Stimulated activated naive CD8-positive, alpha-beta T cell treated with anti-CD3 and anti-CD28 coated beads, Interleukin-15, amount 100 ng/mL, for 72 hours (primary cell): Measurements from ENCODE around the gene SLC18A2.

Experiments
- ATAC-seq: fragments of 150-1000 bp; cut with Tn5 transposase; 2 replicates; pipeline ENCODE4 v1.10.0; 2021; ENCODE audit warnings: mild to moderate bottlenecking, moderate library complexity
- DNase-seq, 2 donors: peaks; one replicate each; pipeline ENCODE4 v3.0.0; 2021 to 2022
- H3K27ac Mint-ChIP-seq, 2 donors: one replicate each; pipeline ENCODE4 v1.8.0; 2022; ENCODE audit warnings: mild to moderate bottlenecking in 2 of 2, mixed read lengths in 2 of 2, moderate library complexity in 2 of 2
- H3K27me3 Mint-ChIP-seq: one replicate; pipeline ENCODE4 v1.8.0; 2022; ENCODE audit warnings: mixed read lengths
- H3K4me1 Mint-ChIP-seq: one replicate; pipeline ENCODE4 v1.8.0; 2022; ENCODE audit warnings: mild to moderate bottlenecking, mixed read lengths
- H3K4me3 Mint-ChIP-seq, 2 donors: one replicate each; pipeline ENCODE4 v1.8.0; 2022; ENCODE audit warnings: mild to moderate bottlenecking in 2 of 2, mixed read lengths in 2 of 2, moderate library complexity in 1 of 2
- H3K9me3 Mint-ChIP-seq, 2 donors: one replicate each; pipeline ENCODE4 v1.8.0; 2022; ENCODE audit warnings: mixed read lengths in 2 of 2

SLC18A2 gene

GRCh38 chr10:117312430-117312829, 71.5 kb downstream of the SLC18A2 start:
- no peak for DNase-seq
- Mint-ChIP-seq H3K9me3 (no peaks in the 10 kb centered on the region), H3K4me1 (peaks cover 22% of the 10 kb centered on the region), H3K27me3 (no peaks in the 10 kb centered on the region), H3K27ac (no peak overlapping the region), H3K4me3 (no peak overlapping the region)
- ATAC-seq: no peak

- no peak overlapping the region for H3K4me3 Mint-ChIP-seq
- no peak overlapping the region for H3K27ac Mint-ChIP-seq
- no peaks in the 10 kb centered on the region for H3K9me3 Mint-ChIP-seq
- H3K27me3 Mint-ChIP-seq: no peaks in the 10 kb centered on the region
- no peak for DNase-seq
- no peak for ATAC-seq
- H3K4me1 Mint-ChIP-seq: peaks cover 22% of the 10 kb centered on the region
Measured at GRCh38 chr10:117313641-117314040, 72.7 kb downstream of the SLC18A2 start.

GRCh38 chr10:117316701-117317100, 75.8 kb downstream of the SLC18A2 start:
- H3K9me3 Mint-ChIP-seq: no peaks in the 10 kb centered on the region
- H3K27me3 Mint-ChIP-seq: no peaks in the 10 kb centered on the region
- no peak overlapping the region for H3K27ac Mint-ChIP-seq
- no peak for ATAC-seq
- H3K4me3 Mint-ChIP-seq: no peak overlapping the region
- peaks cover 4% of the 10 kb centered on the region for H3K4me1 Mint-ChIP-seq
- DNase-seq: no peak

- no peak for ATAC-seq
- Mint-ChIP-seq H3K27me3 (no peaks in the 10 kb centered on the region), H3K4me3 (no peak overlapping the region), H3K4me1 (no peaks in the 10 kb centered on the region), H3K27ac (no peak overlapping the region), H3K9me3 (no peaks in the 10 kb centered on the region)
- DNase-seq: no peak
Measured at GRCh38 chr10:117318909-117319308, 78.0 kb downstream of the SLC18A2 start.

- Mint-ChIP-seq H3K4me3 (no peak overlapping the region), H3K9me3 (no peaks in the 10 kb centered on the region), H3K27ac (no peak overlapping the region), H3K27me3 (no peaks in the 10 kb centered on the region), H3K4me1 (no peaks in the 10 kb centered on the region)
- ATAC-seq: no peak
- DNase-seq: no peak
Measured at GRCh38 chr10:117320050-117320665, 79.2 kb downstream of the SLC18A2 start.

GRCh38 chr10:117322260-117322659, 81.3 kb downstream of the SLC18A2 start:
- Mint-ChIP-seq H3K9me3 (peaks cover 0 to 7% of the 10 kb centered on the region in 2 donors), H3K4me3 (no peak overlapping the region), H3K4me1 (no peaks in the 10 kb centered on the region), H3K27ac (no peak overlapping the region), H3K27me3 (no peaks in the 10 kb centered on the region)
- ATAC-seq (no peak), DNase-seq (no peak)

- H3K27ac Mint-ChIP-seq: no peak overlapping the region
- H3K4me3 Mint-ChIP-seq: no peak overlapping the region
- no peaks in the 10 kb centered on the region for H3K4me1 Mint-ChIP-seq
- DNase-seq: no peak
- H3K9me3 Mint-ChIP-seq: peaks cover 0 to 7% of the 10 kb centered on the region in 2 donors
- ATAC-seq: no peak
- no peaks in the 10 kb centered on the region for H3K27me3 Mint-ChIP-seq
Measured at GRCh38 chr10:117324367-117324766, 83.5 kb downstream of the SLC18A2 start.

- no peaks in the 10 kb centered on the region for H3K27me3 Mint-ChIP-seq
- ATAC-seq (no peak), DNase-seq (no peak)
- no peak overlapping the region for H3K4me3 Mint-ChIP-seq
- H3K9me3 Mint-ChIP-seq: peaks cover 0 to 7% of the 10 kb centered on the region in 2 donors
- no peak overlapping the region for H3K27ac Mint-ChIP-seq
- H3K4me1 Mint-ChIP-seq: no peaks in the 10 kb centered on the region
Measured at GRCh38 chr10:117327262-117327661, 86.3 kb downstream of the SLC18A2 start.
